Karpas-422 (cell line): Measurements from ENCODE around the gene AGAP1. TPM values are rescaled to one million over a fixed set of nuclear protein-coding genes. Genes with fewer than 3 reads are reported as not detected.

Experiments
- DNase-seq: peaks from one replicate; pipeline ENCODE4 v3.0.0-alpha.2; 2015
- H2AFZ ChIP-seq: fragments of 200-600 bp; sonication (generic); 2 replicates; pipeline ENCODE4 v1.6.1; 2014; ENCODE audit warnings: antibody characterized with exemption, low read length, mixed read lengths
- H3K27ac ChIP-seq: fragments of 200-600 bp; sonication (generic); 2 replicates; pipeline ENCODE4 v1.5.1; 2014; ENCODE audit warnings: mild to moderate bottlenecking, low read length, moderate library complexity
- H3K27me3 ChIP-seq: fragments of 200-600 bp; sonication (generic); 2 replicates; pipeline ENCODE4 v1.6.1; 2014; ENCODE audit warnings: low read length, mixed read lengths
- H3K36me3 ChIP-seq: fragments of 200-600 bp; sonication (generic); 2 replicates; pipeline ENCODE4 v1.6.1; 2014; ENCODE audit warnings: low read length, mixed read lengths; ENCODE audit not compliant: insufficient read depth
- H3K4me1 ChIP-seq: fragments of 200-600 bp; sonication (generic); 2 replicates; pipeline ENCODE4 v1.6.1; 2014; ENCODE audit warnings: mild to moderate bottlenecking, low read length, mixed read lengths
- H3K4me2 ChIP-seq: fragments of 200-600 bp; sonication (generic); 2 replicates; pipeline ENCODE4 v1.6.1; 2014; ENCODE audit warnings: low read length, low read depth, mild to moderate bottlenecking; ENCODE audit not compliant: poor library complexity, severe bottlenecking
- H3K4me3 ChIP-seq: fragments of 200-600 bp; sonication (generic); 2 replicates; pipeline ENCODE4 v1.5.1; 2014; ENCODE audit warnings: mild to moderate bottlenecking, antibody characterized with exemption, low read length, mixed read lengths
- H3K79me2 ChIP-seq: fragments of 200-600 bp; sonication (generic); 2 replicates; pipeline ENCODE4 v1.6.1; 2014; ENCODE audit warnings: mild to moderate bottlenecking, low read length, mixed read lengths
- H3K9ac ChIP-seq: fragments of 200-600 bp; sonication (generic); 2 replicates; pipeline ENCODE4 v1.6.0; 2014; ENCODE audit warnings: low read length
- H3K9me2 ChIP-seq: fragments of 200-600 bp; sonication (generic), shearing (Covaris generic); replicated peaks from 2 replicates; pipeline ENCODE4 v1.6.0; 2014; ENCODE audit warnings: mild to moderate bottlenecking, low read length, moderate library complexity; ENCODE audit not compliant: insufficient read depth
- H3K9me3 ChIP-seq: fragments of 300-700, 200-600 bp; sonication (generic); 2 replicates; pipeline ENCODE4 v1.6.1; 2014; ENCODE audit warnings: low read length, mixed read lengths
- H4K20me1 ChIP-seq: fragments of 200-600 bp; sonication (generic); 2 replicates; pipeline ENCODE4 v1.6.1; 2014; ENCODE audit warnings: mild to moderate bottlenecking, antibody characterized with exemption, low read length, low read depth; ENCODE audit not compliant: insufficient read depth
- total RNA-seq: library from RNA; depleted of rRNA; stranded (reverse); fragments of >200 nt; shearing (Covaris generic); gene quantifications from 2 replicates; pipeline ENCODE4 v1.2.3, GENCODE V29; 2014; ENCODE audit warnings: low replicate concordance

AGAP1 gene
- total RNA-seq, 1 experiment from 2014 or later, result not detected

GRCh38 chr2:235883675-235884074 lies 389.8 kb downstream of the AGAP1 start:
- no peaks in the 10 kb centered on the region for H3K4me1 ChIP-seq

GRCh38 chr2:235889302-235889630 lies 395.4 kb downstream of the AGAP1 start:
- Histone ChIP-seq H3K4me1 (no peaks in the 10 kb centered on the region), H2AFZ (no peak overlapping the region), H3K4me3 (no peak overlapping the region), H3K9me2 (no peaks in the 10 kb centered on the region), H3K9ac (no peak overlapping the region), H3K36me3 (no peaks in the 10 kb centered on the region), H4K20me1 (no peaks in the 10 kb centered on the region), H3K4me2 (no peak overlapping the region), H3K79me2 (no peaks in the 10 kb centered on the region), H3K27ac (no peak overlapping the region), H3K9me3 (no peaks in the 10 kb centered on the region), H3K27me3 (no peaks in the 10 kb centered on the region)
- no peak for DNase-seq

More at GRCh38 chr2:235883675-235884074, 389.8 kb downstream of the AGAP1 start:
- H3K36me3 ChIP-seq, result no peaks in the 10 kb centered on the region
- H3K27me3 ChIP-seq, result no peaks in the 10 kb centered on the region
- H4K20me1 ChIP-seq, result no peaks in the 10 kb centered on the region
- no peaks in the 10 kb centered on the region for H3K79me2 ChIP-seq
- DNase-seq, result no peak
- H3K4me2 ChIP-seq, result no peak overlapping the region
- H3K9ac ChIP-seq, result no peak overlapping the region
- no peaks in the 10 kb centered on the region for H3K9me3 ChIP-seq
- H3K27ac ChIP-seq, result no peak overlapping the region
- no peak overlapping the region for H3K4me3 ChIP-seq
- no peak overlapping the region for H2AFZ ChIP-seq
- H3K9me2 ChIP-seq, result no peaks in the 10 kb centered on the region

GRCh38 chr2:235893129-235893698 lies 399.4 kb downstream of the AGAP1 start:
- Histone ChIP-seq H3K36me3 (no peaks in the 10 kb centered on the region), H4K20me1 (no peaks in the 10 kb centered on the region), H3K9me3 (no peaks in the 10 kb centered on the region), H3K79me2 (no peaks in the 10 kb centered on the region), H3K9ac (no peak overlapping the region), H3K27ac (no peak overlapping the region), H3K27me3 (no peaks in the 10 kb centered on the region), H3K4me3 (no peak overlapping the region), H3K4me1 (no peaks in the 10 kb centered on the region), H3K9me2 (no peaks in the 10 kb centered on the region), H2AFZ (no peak overlapping the region), H3K4me2 (no peak overlapping the region)
- DNase-seq, result no peak

GRCh38 chr2:235894839-235895238 lies 401.0 kb downstream of the AGAP1 start:
- no peak for DNase-seq
- H2AFZ ChIP-seq, result no peak overlapping the region
- H3K4me3 ChIP-seq, result no peak overlapping the region
- no peaks in the 10 kb centered on the region for H3K9me2 ChIP-seq
- no peaks in the 10 kb centered on the region for H4K20me1 ChIP-seq
- no peak overlapping the region for H3K4me2 ChIP-seq
- H3K36me3 ChIP-seq, result no peaks in the 10 kb centered on the region
- H3K9me3 ChIP-seq, result no peaks in the 10 kb centered on the region
- H3K4me1 ChIP-seq, result no peaks in the 10 kb centered on the region
- no peak overlapping the region for H3K27ac ChIP-seq
- no peaks in the 10 kb centered on the region for H3K79me2 ChIP-seq
- no peaks in the 10 kb centered on the region for H3K27me3 ChIP-seq
- H3K9ac ChIP-seq, result no peak overlapping the region

- H3K9ac ChIP-seq, result no peak overlapping the region
- H3K27ac ChIP-seq, result no peak overlapping the region
- no peak for DNase-seq
- H4K20me1 ChIP-seq, result no peaks in the 10 kb centered on the region
- H3K9me2 ChIP-seq, result no peaks in the 10 kb centered on the region
- H3K4me1 ChIP-seq, result no peaks in the 10 kb centered on the region
- H3K4me2 ChIP-seq, result no peak overlapping the region
- no peak overlapping the region for H2AFZ ChIP-seq
- H3K4me3 ChIP-seq, result no peak overlapping the region
- no peaks in the 10 kb centered on the region for H3K27me3 ChIP-seq
- no peaks in the 10 kb centered on the region for H3K79me2 ChIP-seq
- no peaks in the 10 kb centered on the region for H3K9me3 ChIP-seq
- H3K36me3 ChIP-seq, result no peaks in the 10 kb centered on the region
Measured at GRCh38 chr2:235896061-235896460, 402.2 kb downstream of the AGAP1 start.

- no peak for DNase-seq
- H3K4me1 ChIP-seq, result no peaks in the 10 kb centered on the region
Measured at GRCh38 chr2:235897992-235898391, 404.1 kb downstream of the AGAP1 start.

GRCh38 chr2:235898766-235899165 lies 404.9 kb downstream of the AGAP1 start:
- no peak overlapping the region for H3K27ac ChIP-seq
- no peak overlapping the region for H3K4me2 ChIP-seq
- H2AFZ ChIP-seq, result no peak overlapping the region

More at GRCh38 chr2:235897992-235898391, 404.1 kb downstream of the AGAP1 start:
- H3K9ac ChIP-seq, result no peak overlapping the region
- no peaks in the 10 kb centered on the region for H4K20me1 ChIP-seq
- H3K4me2 ChIP-seq, result no peak overlapping the region
- H3K4me3 ChIP-seq, result no peak overlapping the region
- H3K9me2 ChIP-seq, result no peaks in the 10 kb centered on the region
- H3K9me3 ChIP-seq, result no peaks in the 10 kb centered on the region
- H3K79me2 ChIP-seq, result no peaks in the 10 kb centered on the region
- H3K27me3 ChIP-seq, result no peaks in the 10 kb centered on the region
- H2AFZ ChIP-seq, result no peak overlapping the region
- H3K36me3 ChIP-seq, result no peaks in the 10 kb centered on the region
- H3K27ac ChIP-seq, result no peak overlapping the region

GRCh38 chr2:235900631-235901030 lies 406.8 kb downstream of the AGAP1 start:
- Histone ChIP-seq H4K20me1 (no peaks in the 10 kb centered on the region), H3K27me3 (no peaks in the 10 kb centered on the region), H2AFZ (no peak overlapping the region), H3K4me1 (peaks cover 10% of the 10 kb centered on the region), H3K79me2 (no peaks in the 10 kb centered on the region), H3K4me2 (no peak overlapping the region), H3K9me3 (no peaks in the 10 kb centered on the region), H3K36me3 (no peaks in the 10 kb centered on the region), H3K9me2 (no peaks in the 10 kb centered on the region), H3K9ac (no peak overlapping the region), H3K4me3 (no peak overlapping the region), H3K27ac (no peak overlapping the region)
- no peak for DNase-seq

More at GRCh38 chr2:235898766-235899165, 404.9 kb downstream of the AGAP1 start:
- Histone ChIP-seq H3K9me2 (no peaks in the 10 kb centered on the region), H3K79me2 (no peaks in the 10 kb centered on the region), H3K9me3 (no peaks in the 10 kb centered on the region), H3K4me1 (no peaks in the 10 kb centered on the region), H3K4me3 (no peak overlapping the region), H3K27me3 (no peaks in the 10 kb centered on the region), H4K20me1 (no peaks in the 10 kb centered on the region), H3K9ac (no peak overlapping the region), H3K36me3 (no peaks in the 10 kb centered on the region)
- no peak for DNase-seq

- no peaks in the 10 kb centered on the region for H3K27me3 ChIP-seq
- peaks cover 10% of the 10 kb centered on the region for H3K4me1 ChIP-seq
- H3K4me3 ChIP-seq, result no peak overlapping the region
- H4K20me1 ChIP-seq, result no peaks in the 10 kb centered on the region
- no peak overlapping the region for H3K27ac ChIP-seq
- H3K9ac ChIP-seq, result no peak overlapping the region
- no peak for DNase-seq
- H3K36me3 ChIP-seq, result no peaks in the 10 kb centered on the region
- H3K9me2 ChIP-seq, result no peaks in the 10 kb centered on the region
- H3K9me3 ChIP-seq, result no peaks in the 10 kb centered on the region
- H2AFZ ChIP-seq, result no peak overlapping the region
- H3K4me2 ChIP-seq, result no peak overlapping the region
- no peaks in the 10 kb centered on the region for H3K79me2 ChIP-seq
Measured at GRCh38 chr2:235901243-235901642, 407.4 kb downstream of the AGAP1 start.
